Measurements from ENCODE around the gene FST.

- no peak for TF ChIP-seq YY1 (IDR thresholded peaks at IDR 0.05; ENCODE audit: insufficient read depth, insufficient read length)
- no peak for TF ChIP-seq SUZ12 (IDR thresholded peaks at IDR 0.05; ENCODE audit: extremely low read depth, insufficient read depth, insufficient read length)
- no peak for TF ChIP-seq ZNF274 (IDR thresholded peaks at IDR 0.05; ENCODE audit: low read depth, low read length)
Observed at GRCh38 chr5:53463909-53464621, 16.4 kb upstream of the FST start.
